Esophagus muscularis mucosa (tissue), 4 donors: ENCODE results near the gene POLD1. TPM values are rescaled to one million over a fixed set of nuclear protein-coding genes. Genes with fewer than 3 reads are reported as not detected.
"Not testable (repeated sequence)": the region's sequence is repeated elsewhere in the genome, so short reads cannot be mapped to it uniquely, and the experiment has no call there.

Experiments used
- DNase-seq: peaks from one replicate; pipeline ENCODE4 v3.0.0-alpha.2; 2017; ENCODE audit errors: extremely low spot score
- H3K27ac ChIP-seq, 4 donors: fragments of 200-600 bp; sonication (generic); replicated peaks in 1 of 4; 1 replicate in 3 of 4; 2 replicates in 1 of 4; pipeline ENCODE4 v1.5.1; 2016 to 2019; ENCODE audit warnings: mild to moderate bottlenecking in 1 of 4
- H3K27me3 ChIP-seq, 4 donors: fragments of 200-600 bp; sonication (generic); one replicate each; pipeline versions ENCODE4 v1.5.1 to v1.6.0; 2016 to 2019
- H3K36me3 ChIP-seq, 4 donors: fragments of 200-600 bp; sonication (generic); one replicate each; pipeline ENCODE4 v1.5.1; 2016 to 2019
- H3K4me1 ChIP-seq, 4 donors: fragments of 200-600 bp; sonication (generic); one replicate each; pipeline ENCODE4 v1.5.1; 2016 to 2019
- H3K4me3 ChIP-seq, 4 donors: fragments of 200-600 bp; sonication (generic); 1 replicate in 2 of 4; 2 replicates in 2 of 4; pipeline ENCODE4 v1.5.1; 2016 to 2019; ENCODE audit warnings: mild to moderate bottlenecking in 4 of 4, moderate library complexity in 1 of 4
- H3K9me3 ChIP-seq, 4 donors: fragments of 200-600 bp; sonication (generic); 1 replicate in 3 of 4; 2 replicates in 1 of 4; pipeline ENCODE4 v1.5.1; 2016 to 2019
- EP300 ChIP-seq: sonication (generic); formaldehyde crosslinking; IDR thresholded peaks from one replicate; pipeline ENCODE4 v1.6.1; 2017; ENCODE audit warnings: antibody characterized with exemption
- POLR2A ChIP-seq: fragments of 450-650 bp; IDR thresholded peaks from one replicate; pipeline ENCODE4 v1.6.1; 2017; ENCODE audit warnings: antibody characterized with exemption, moderate library complexity, mild to moderate bottlenecking, low read depth
- POLR2AphosphoS5 ChIP-seq, 2 donors: sonication (generic); formaldehyde crosslinking; IDR thresholded peaks; one replicate each; pipeline ENCODE4 v1.6.1; 2017; ENCODE audit warnings: antibody characterized with exemption in 2 of 2
- WGBS: methylation state at CpG from one replicate; pipeline ENCODE4 v1.1.5; 2018; 5-methylcytosine and 5-hydroxymethylcytosine counted together
- intact Hi-C: fragments of 100-400 bp; cut with DNase I; formaldehyde crosslinking; loops from one replicate; pipeline ENCODE4 v1.15.1; 2023
- total RNA-seq, 4 donors: library from RNA; depleted of rRNA; stranded (reverse); fragments of >200 nt; gene quantifications; one replicate each; pipeline versions ENCODE4 v1.1.0 to v1.2.1, GENCODE V29; 2016
- TF ChIP-seq, protein P1 (sequence below), 3 experiments: fragments of 200-600 bp in 2 of 3; fragments of 450-650 bp in 1 of 3; sonication (generic) in 2 of 3; IDR thresholded peaks; one replicate each; pipeline ENCODE4 v1.5.1; 2017 to 2019; ENCODE audit warnings: antibody characterized with exemption in 3 of 3, mild to moderate bottlenecking in 2 of 3, moderate library complexity in 1 of 3

Gene POLD1
- 10 to 100 TPM in 3 of 4 donors, 1 to 10 TPM in 1; 8.8 to 18.0 (median 11.6) TPM for total RNA-seq

DNA sequence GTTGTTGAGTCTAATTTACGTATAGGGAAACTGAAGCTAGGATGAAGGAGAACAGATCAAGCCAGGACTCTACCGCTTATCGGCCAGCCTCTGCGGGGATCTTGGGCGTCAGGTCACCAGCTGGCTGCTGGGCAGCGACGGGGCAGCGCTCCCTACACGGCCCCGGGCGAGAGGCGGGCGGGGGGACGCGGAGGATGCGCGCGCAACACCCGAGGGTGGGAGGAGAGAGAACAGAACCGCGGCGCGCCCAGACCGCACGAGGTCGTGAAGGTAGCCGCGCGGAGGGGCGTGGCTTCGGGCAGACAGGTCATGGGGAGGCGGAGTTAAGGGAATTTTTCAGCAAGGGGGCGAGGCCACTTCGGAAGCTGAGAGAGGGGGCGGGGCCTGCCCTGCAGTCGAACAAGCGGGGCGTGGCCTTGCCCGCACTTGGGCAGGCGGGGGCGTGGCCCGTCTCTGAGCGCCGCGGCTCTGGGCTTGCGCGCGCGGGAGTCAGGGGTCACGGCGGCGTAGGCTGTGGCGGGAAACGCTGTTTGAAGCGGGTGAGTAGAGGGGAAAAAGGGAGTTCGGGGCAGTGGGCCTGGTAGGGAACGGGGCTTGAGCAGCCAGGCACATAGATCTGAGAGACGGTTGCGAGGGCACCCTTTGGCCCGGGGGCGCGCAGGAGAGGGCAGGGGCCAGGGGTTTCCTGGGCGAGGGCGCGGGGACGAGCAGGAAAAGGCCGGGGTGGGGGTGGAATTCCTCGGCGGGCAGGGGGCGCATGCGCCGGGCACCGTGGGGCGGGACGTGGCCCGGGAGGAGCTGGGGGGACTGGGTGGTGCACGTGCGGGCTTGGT, at the start of gene POLD1:
POLD1 (plus strand) TSS at position 496 of the 833 bp plus-strand sequence. CDS start 14,505 bp downstream, outside the sequence.
- under 1% methylated on average over 62 of the region's 78 CpGs for WGBS
- H3K36me3 ChIP-seq = peaks cover 27 to 54% (median 44%) of the 10 kb centered on the region in 4 donors
- H3K27me3 ChIP-seq = no peaks in the 10 kb centered on the region
- peak within 1 kb of the TSS; percentile 88 to 93 (median 90) for H3K27ac ChIP-seq
- H3K9me3 ChIP-seq = no peaks in the 10 kb centered on the region
- peak within 1 kb of the TSS; percentile 69 to 86 (median 74) for H3K4me3 ChIP-seq
- intact Hi-C loops = no loop called here
- TF ChIP-seq POLR2A (no peak), POLR2AphosphoS5 (IDR thresholded peaks at IDR 0.05) (peak; percentile 86 to 87)
- TF ChIP-seq, protein P1, sequence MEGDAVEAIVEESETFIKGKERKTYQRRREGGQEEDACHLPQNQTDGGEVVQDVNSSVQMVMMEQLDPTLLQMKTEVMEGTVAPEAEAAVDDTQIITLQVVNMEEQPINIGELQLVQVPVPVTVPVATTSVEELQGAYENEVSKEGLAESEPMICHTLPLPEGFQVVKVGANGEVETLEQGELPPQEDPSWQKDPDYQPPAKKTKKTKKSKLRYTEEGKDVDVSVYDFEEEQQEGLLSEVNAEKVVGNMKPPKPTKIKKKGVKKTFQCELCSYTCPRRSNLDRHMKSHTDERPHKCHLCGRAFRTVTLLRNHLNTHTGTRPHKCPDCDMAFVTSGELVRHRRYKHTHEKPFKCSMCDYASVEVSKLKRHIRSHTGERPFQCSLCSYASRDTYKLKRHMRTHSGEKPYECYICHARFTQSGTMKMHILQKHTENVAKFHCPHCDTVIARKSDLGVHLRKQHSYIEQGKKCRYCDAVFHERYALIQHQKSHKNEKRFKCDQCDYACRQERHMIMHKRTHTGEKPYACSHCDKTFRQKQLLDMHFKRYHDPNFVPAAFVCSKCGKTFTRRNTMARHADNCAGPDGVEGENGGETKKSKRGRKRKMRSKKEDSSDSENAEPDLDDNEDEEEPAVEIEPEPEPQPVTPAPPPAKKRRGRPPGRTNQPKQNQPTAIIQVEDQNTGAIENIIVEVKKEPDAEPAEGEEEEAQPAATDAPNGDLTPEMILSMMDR (IDR thresholded peaks at IDR 0.05) = peak in 1 of 3 experiments; percentile 3
- H3K4me1 ChIP-seq = peaks cover 20 to 31% (median 24%) of the 10 kb centered on the region in 4 donors
- peak; percentile 99 for DNase-seq

DNA sequence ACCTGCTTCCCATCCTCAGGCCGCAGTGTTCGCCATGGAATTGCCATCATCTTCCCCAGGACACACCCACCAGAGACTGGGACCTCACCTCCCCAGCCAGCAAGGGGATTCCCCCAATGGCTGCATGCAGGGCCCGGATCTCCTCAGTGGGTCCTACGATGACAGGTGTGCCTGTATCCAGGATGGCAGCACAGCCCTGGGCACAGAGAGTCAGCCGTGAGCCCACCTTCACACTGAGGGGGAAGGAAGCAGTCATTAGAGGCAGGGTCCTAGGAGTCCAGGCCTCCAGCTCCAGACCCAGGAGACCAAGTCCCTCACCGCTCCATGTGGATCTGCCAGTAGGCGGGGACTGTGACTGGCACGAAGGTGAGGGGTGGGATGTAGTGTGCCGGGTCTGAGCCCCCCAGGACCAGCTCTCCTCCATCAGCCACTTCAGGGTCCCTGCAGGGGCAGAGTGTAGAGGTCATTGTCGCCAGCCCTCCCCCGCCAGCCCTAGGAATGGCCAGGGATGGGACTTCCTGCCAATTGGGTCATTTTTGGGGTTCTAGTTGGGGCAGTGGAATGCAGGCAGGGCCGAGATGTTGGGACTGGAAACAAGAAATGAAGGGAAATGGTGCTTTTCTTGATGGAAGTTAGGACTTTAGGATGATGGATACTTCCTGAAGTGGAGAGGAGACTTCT, 49.3 kb upstream of the POLD1 start:
- no peaks in the 10 kb centered on the region for H3K9me3 ChIP-seq
- H3K36me3 ChIP-seq = no peaks in the 10 kb centered on the region
- peaks cover 19 to 46% (median 41%) of the 10 kb centered on the region in 4 donors for H3K4me1 ChIP-seq
- no peak overlapping the region for H3K4me3 ChIP-seq
- intact Hi-C loops = no loop called here
- no peak overlapping the region for H3K27ac ChIP-seq
- H3K27me3 ChIP-seq = peaks cover 0 to 55% (median 24%) of the 10 kb centered on the region in 4 donors
- DNase-seq = no peak
- TF ChIP-seq, protein P1 (IDR thresholded peaks at IDR 0.05) = no peak
- no peak for TF ChIP-seq EP300
- 92% methylated on average over 11 of the region's 12 CpGs for WGBS

DNA sequence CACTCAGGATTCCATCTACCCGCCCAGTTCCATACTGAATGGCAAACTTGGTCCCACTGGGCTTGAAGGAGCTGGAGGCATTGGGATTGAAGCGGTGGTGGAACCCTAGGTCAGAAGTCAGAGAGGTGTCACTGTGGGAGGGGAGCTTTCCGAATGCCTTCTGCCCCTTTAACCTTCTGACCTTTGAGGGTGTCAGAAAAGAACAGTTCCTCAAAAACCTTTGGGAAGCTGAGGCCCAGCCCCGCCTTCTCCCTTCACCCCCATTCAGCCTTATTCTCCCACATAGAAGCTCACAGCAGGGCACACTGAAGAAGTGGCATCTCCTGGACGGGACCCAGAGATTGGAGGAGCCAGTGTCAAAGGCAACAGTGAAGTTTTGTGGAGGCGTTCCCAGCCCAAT, 47.1 kb upstream of the POLD1 start:
- H3K27me3 ChIP-seq = peaks cover 0 to 34% (median 13%) of the 10 kb centered on the region in 4 donors
- DNase-seq = not testable (repeated sequence)

DNA sequence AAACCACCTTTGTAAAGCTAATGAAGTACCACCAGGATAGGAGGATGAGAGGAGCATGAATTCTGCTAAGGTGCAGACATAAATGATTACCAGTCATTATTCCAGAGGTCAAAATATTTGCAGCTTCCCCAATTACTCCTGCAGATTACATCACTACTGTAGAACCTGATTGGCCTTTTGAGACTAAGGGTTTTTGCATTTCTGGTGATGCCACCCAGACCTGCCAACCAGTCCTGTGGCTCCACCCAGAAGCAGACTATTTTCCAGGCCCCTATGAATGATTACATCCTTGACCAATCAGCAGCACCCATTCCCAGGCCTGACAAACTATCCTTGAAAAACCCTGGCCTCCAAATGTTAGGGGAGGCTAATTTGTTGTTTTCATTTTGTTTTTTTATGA, 43.8 kb upstream of the POLD1 start:
- no peak overlapping the region for H3K27ac ChIP-seq
- no peaks in the 10 kb centered on the region for H3K4me1 ChIP-seq
- intact Hi-C loops = no loop called here
- DNase-seq = no peak
- peaks cover 0 to 11% (median 10%) of the 10 kb centered on the region in 4 donors for H3K9me3 ChIP-seq
- TF ChIP-seq POLR2A (no peak), EP300 (no peak), POLR2AphosphoS5 (IDR thresholded peaks at IDR 0.05) (no peak)
- TF ChIP-seq, protein P1 (IDR thresholded peaks at IDR 0.05) = no peak
- H3K4me3 ChIP-seq = no peak overlapping the region
- peaks cover 0 to under 1% (median 0%) of the 10 kb centered on the region in 4 donors for H3K27me3 ChIP-seq
- no peaks in the 10 kb centered on the region for H3K36me3 ChIP-seq

More for the DNA sequence above, 47.1 kb upstream of the POLD1 start:
- peaks cover 16 to 25% (median 20%) of the 10 kb centered on the region in 4 donors for H3K4me1 ChIP-seq
- H3K27ac ChIP-seq, intact Hi-C loops, H3K36me3 ChIP-seq, H3K4me3 ChIP-seq, H3K9me3 ChIP-seq: not testable (repeated sequence)
- WGBS = 80% methylated on average over 5 of the region's 6 CpGs

DNA sequence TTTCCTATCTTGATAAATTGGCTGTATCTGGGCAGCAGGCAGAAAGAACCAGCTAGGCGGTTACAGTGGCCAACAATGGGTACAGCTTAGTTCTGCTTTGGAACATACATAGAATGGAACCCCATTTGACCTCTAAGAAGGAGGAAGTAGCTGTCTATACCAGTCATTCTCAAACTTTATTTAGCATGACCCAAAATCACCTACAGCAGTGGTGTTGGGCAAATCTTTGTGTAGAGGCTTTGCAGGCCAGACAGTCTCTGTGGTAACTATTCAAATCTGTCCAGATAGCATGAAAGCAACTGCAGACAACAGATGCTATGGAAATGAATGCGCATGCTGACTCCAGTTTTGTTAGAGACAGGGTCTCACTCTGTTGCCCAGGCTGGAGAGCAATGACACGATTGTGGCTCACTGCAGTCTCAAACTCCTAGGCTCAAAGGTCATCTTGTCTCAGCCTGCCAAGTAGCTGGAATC, 43.0 kb upstream of the POLD1 start:
- H3K4me1 ChIP-seq = no peaks in the 10 kb centered on the region
- WGBS = 85% methylated on average over 3 of the region's 3 CpGs

More for the DNA sequence above, 43.0 kb upstream of the POLD1 start:
- TF ChIP-seq, protein P1 (IDR thresholded peaks at IDR 0.05) = no peak
- TF ChIP-seq EP300 (no peak), POLR2A (no peak), POLR2AphosphoS5 (IDR thresholded peaks at IDR 0.05) (no peak)
- Histone ChIP-seq H3K27ac (no peak overlapping the region), H3K27me3 (no peaks in the 10 kb centered on the region), H3K9me3 (peaks cover 0 to 14% (median 10%) of the 10 kb centered on the region in 4 donors), H3K4me3 (no peak overlapping the region), H3K36me3 (no peaks in the 10 kb centered on the region)
- intact Hi-C loops = no loop called here
- DNase-seq = no peak
